HG03139 (cell line): ENCODE data around the gene DXO.

Experiments used
- ATAC-seq: cut with Tn5 transposase; IDR thresholded peaks from one replicate; pipeline ENCODE4 v1.9.1; 2021; ENCODE audit not compliant: unreplicated experiment

Gene DXO

GRCh38 chr6:31930962-31931361 is 41.0 kb downstream of the DXO start:
- ATAC-seq, result no peak

- no peak for ATAC-seq
Measured at GRCh38 chr6:31928672-31928939, 43.3 kb downstream of the DXO start.

- no peak for ATAC-seq
Measured at GRCh38 chr6:31927863-31928671, 43.9 kb downstream of the DXO start.

GRCh38 chr6:31927242-31927862 is 44.6 kb downstream of the DXO start, which contains the start of gene C2:
Gene C2 (plus strand): TSS chr6:31927717. CDS start chr6:31927753, 36 bp downstream.
- no peak for ATAC-seq

- ATAC-seq, result no peak
Measured at GRCh38 chr6:31922942-31923341, 49.0 kb downstream of the DXO start.

GRCh38 chr6:31920811-31921210 is 51.1 kb downstream of the DXO start:
- ATAC-seq, result no peak
